DMS 273 treated with DMSO at 0.1 percent for 48 hours (cell line): ENCODE data around the gene EXOC4.

Experiments used
- DNase-seq: peaks from one replicate; lab custom pipeline; 2025; lab: John Stamatoyannopoulos, UW

EXOC4 gene

DNA sequence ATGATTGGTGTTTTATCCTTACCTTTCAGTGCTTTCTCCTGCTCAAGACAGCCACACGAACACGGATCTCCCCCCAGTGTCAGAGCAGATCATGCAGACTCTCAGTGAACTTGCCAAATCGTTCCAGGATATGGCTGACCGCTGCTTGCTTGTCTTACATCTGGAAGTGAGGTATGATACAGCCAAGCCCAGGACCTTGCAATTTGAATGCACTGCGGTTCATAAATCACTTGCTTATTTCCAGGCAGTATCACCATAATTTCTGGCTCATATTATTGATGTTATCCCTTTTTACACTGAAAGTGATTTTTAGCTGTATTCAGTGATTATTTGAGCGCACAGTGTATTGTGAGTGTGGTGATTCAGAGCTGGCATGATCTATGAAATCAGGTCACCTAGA is 744.6 kb downstream of the EXOC4 start:
- DNase-seq: no peak

DNA sequence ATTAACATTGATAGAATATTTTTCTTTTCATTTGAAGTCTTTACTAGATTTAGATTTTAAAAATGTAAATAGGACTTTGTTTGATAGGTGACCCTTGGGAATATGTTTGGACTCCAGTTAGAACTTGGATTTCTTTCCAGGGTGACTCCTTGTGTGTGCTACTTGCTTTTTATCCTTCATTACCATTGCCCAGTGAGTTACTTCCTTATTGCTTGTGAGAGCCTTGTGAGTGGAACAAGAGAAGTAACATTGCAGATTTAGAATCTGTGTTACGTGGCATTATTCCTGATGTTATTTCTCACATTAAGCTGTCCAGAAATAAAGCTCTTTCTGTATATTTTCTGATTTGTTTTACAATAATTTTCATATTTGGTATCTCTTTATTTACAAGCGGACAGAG is 746.3 kb downstream of the EXOC4 start:
- no peak for DNase-seq

- DNase-seq: peak; percentile 78
Observed at GRCh38 chr7:134004829-134005505, 752.1 kb downstream of the EXOC4 start.

DNA sequence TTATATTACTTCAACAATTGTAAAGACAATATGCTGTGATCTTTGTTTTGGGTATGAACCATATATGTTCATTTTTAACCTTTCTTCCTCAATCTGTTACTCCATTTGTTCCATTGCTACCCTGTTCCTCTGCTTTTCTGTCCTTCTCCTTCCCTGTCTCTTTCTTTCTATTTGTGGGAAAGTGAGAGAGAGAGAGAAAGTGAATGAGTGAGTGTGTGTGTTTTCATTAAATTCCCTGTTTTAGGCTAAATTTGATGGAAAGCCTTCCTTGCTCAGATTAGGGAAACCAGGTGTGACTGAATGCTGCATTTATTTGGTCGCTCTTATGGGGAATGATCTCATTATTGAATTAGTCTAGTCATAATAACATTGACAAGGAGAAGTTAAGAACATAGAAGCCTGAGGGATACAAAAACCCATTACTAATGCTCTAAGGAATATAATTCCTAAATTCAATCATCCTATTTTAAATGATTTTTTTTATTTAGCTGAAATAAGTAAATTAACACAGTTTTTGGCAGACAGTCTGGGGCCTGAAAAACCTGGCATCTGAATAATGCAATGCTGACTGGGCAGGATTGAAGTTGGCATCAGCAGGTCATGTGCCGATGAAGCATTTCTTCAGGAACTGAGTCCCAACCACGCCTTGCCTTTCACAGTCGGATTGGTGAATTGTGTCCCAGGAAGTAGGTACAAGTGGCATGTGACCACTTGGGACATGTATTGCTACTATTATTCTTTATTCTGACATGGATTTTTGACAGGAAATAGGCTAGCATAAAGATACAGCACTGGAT is 756.6 kb downstream of the EXOC4 start:
- no peak for DNase-seq

- DNase-seq: no peak
Observed at GRCh38 chr7:134013249-134013648, 760.4 kb downstream of the EXOC4 start.

- DNase-seq: no peak
Observed at GRCh38 chr7:134014935-134015334, 762.1 kb downstream of the EXOC4 start.

DNA sequence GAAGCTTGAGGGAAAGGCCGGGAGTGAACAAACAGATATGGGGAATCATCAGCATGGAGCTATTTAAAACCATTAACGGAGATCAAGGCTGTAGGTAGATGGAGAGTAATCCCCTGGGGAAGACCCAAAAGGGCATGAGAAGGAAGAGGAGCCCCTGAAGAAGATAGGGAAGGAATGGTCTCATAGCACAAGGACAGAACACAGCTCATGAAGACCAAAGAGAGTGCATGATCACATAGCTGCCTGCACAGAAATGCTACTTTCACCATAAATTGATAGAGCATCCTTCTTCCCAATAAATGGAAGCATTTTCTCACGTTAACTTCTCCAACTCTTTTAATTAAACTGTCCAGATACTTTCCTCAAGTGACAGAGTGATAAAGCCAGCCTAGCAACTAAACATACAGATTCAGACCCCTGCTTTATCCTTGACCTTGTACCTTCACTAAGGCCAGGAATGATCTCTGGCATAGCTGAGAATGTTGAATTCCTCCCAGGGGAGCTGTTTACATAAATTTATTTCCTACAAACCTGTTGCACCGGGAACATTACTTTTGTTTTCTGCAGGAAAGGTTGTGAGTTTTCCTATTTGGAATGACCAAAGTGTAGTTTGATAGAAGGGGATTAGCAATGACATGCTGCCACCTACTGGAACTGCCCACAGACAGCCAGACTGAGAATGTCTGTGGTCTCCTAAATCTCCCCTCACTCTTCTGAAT is 763.5 kb downstream of the EXOC4 start:
- DNase-seq: peak; percentile 21

- DNase-seq: no peak
Observed at GRCh38 chr7:134016942-134017303, 764.0 kb downstream of the EXOC4 start.

DNA sequence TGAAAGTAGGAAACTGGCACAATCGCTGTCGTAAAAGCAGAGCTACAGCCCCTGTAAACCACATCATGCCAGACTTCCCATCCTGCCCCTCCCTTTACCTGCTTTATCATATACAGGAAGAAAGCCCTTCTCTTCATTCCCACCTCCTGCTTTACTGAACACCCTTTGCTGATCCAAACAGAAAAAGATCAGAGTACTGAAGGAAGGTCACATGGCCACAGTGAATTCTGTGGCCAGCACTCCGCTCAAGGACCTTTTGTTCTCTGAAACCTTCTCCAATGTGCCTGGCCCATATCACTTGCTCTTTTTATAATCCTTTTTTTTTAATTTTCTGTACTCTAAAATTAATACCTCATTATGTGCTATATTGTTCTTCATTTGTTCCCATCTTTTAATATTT is 765.4 kb downstream of the EXOC4 start:
- no peak for DNase-seq

GRCh38 chr7:134019251-134019650 is 766.4 kb downstream of the EXOC4 start:
- DNase-seq: no peak

DNA sequence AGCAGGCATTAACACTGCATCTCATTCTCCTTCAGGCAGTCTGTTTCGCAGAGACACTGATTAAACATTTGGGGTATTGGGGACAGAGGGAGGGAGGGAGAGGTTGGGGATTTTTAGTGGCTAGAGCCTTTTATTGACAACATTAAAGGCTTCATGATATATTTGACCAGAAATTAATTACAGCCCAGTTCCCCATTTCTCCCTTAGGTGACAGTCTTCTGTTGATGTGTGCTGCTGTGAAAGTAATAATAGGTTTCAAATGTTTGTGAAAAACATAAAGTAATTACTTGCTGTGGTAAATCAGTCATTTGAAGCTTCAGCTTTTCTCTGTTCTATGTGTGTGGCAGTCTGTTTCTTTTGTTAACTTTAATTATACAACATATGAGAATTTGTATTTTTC is 769.0 kb downstream of the EXOC4 start:
- DNase-seq: no peak

GRCh38 chr7:134022286-134022911 is 769.5 kb downstream of the EXOC4 start:
- no peak for DNase-seq

GRCh38 chr7:134024739-134025138 is 771.9 kb downstream of the EXOC4 start:
- no peak for DNase-seq

DNA sequence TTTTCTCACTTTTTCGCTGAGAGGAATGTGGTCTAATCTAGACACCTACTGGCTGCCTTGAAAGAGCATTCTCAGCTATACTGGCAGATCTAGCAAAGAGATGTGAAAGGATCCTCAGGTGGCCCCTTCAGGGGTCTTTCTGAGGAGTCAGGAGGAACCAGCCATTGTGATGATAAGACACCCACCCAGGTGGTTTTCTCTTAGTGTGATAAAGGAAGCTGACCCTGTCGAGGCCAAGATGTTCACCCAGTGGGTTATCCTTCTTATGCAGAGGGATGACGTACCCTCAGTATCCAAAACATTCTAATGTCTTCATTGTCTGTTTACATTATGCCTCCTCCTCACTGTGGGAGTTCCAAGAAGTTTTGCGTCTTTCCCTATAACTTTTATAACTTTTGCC is 776.0 kb downstream of the EXOC4 start:
- DNase-seq: no peak

GRCh38 chr7:134029743-134030142 is 776.9 kb downstream of the EXOC4 start:
- DNase-seq: no peak

GRCh38 chr7:134030460-134030865 is 777.6 kb downstream of the EXOC4 start:
- DNase-seq: no peak

DNA sequence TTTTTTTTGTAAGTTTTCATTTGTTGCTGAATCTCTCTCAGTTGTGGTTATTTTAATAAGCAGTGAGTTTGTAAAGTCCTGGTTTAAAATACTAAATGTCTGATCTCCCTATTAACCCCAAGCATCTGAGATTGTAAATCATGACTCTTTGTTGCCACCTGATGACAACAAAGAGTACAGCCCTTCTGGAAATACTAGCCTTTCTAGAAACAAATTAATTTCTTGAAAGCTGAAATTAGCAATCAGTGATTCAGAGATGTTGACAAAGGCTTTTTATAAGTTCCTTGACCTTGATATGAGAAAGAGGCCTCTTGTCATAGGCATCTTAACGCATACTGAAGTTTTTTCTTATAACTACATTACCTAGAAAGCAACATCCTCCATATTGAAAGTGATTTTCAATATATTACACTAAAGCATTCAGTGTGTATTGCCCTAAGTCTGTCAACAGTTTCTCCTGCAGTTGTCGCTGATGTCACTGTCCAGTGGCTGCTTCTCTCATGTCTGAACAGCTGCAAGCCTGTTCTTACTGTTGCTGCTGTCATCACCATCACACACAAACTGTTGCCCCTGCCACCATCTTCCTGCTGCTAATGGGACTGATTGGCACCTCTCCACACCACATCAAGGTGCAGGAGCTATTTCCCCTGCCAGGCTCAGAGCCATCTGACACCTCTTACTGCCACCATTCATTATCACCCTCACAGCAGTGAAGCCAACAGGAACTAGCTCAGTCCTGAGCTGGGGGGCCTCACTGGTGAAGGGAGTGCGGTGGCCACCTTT is 779.1 kb downstream of the EXOC4 start:
- DNase-seq: no peak

- no peak for DNase-seq
Observed at GRCh38 chr7:134034652-134035051, 781.8 kb downstream of the EXOC4 start.

- DNase-seq: no peak
Observed at GRCh38 chr7:134037991-134038390, 785.1 kb downstream of the EXOC4 start.

DNA sequence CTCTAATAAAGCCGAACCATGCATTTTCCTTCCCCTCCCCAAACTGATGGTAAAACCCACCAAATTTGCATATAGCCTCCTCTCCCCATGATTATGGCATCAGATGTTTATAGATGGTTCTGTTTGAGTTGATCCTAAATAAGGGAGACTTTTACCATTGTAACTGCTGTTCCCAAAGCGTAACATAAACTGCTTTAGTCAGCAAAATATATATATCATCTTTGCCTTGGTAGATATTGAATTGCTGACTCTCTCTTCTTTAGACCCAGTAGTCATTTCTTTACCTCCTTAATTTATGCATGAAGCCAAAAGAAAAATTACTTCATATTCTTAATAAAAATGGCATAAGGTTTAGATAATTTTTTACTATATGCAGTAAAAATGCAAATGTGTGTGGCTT is 788.1 kb downstream of the EXOC4 start:
- DNase-seq: no peak

DNA sequence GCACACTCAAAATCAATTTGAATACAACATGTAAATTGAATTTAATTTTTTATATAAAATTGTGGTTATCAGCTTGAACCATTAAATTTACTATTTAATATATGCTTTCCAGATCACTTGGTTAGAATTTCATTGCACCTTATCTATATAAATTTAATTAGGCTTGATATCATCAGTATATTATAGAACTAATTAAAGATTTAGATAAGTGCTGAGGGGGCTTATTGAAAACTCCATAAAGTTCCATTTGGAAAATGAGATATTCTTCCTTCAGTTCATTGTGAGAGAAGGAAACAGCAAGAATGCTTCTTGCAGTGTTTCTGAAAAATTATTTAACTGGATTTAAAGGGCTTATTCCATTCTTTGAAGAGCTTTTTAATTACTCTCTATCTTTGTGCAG is 788.6 kb downstream of the EXOC4 start:
- no peak for DNase-seq

GRCh38 chr7:134042307-134042706 is 789.4 kb downstream of the EXOC4 start:
- no peak for DNase-seq
